ENCODE results near the gene CHST14. TPM values are rescaled to one million over a fixed set of nuclear protein-coding genes. Genes with fewer than 3 reads are reported as not detected.

Gene CHST14
- total and polyA plus RNA-seq, 2 donors (not counting 1 experiment from before 2014, with no cell fraction given) = 7.4 to 18.8 TPM

- Histone ChIP-seq H3K9me3 (ENCODE audit: control insufficient read depth, insufficient read depth, low read depth, low read length) (no peaks in the 10 kb centered on the region), H3K27ac (ENCODE audit: insufficient read depth, low read length) (no peak overlapping the region), H3K4me1 (ENCODE audit: control insufficient read depth, extremely low read depth, insufficient read depth, low read length) (no peaks in the 10 kb centered on the region), H4K20me1 (ENCODE audit: control insufficient read depth, extremely low read depth, insufficient read depth, low read length) (no peaks in the 10 kb centered on the region), H3K4me2 (ENCODE audit: extremely low read depth, insufficient read depth, low read length) (no peak overlapping the region), H3K79me2 (ENCODE audit: control insufficient read depth, insufficient read depth, low read length) (no peaks in the 10 kb centered on the region), H2AFZ (ENCODE audit: low read length) (no peak overlapping the region), H3K27me3 (ENCODE audit: control insufficient read depth, insufficient read depth, low read length) (peaks cover 21% of the 10 kb centered on the region), H3K36me3 (ENCODE audit: control insufficient read depth, insufficient read depth, low read length) (no peaks in the 10 kb centered on the region), H3K9ac (ENCODE audit: insufficient read depth, low read length) (no peak overlapping the region), H3K4me3 (replicated peaks in 1 of 4; ENCODE audit: control extremely low read depth in 1 of 4, insufficient read depth in 1 of 4, low read depth in 3 of 4, low read length in 4 of 4) (no peak overlapping the region)
- TF ChIP-seq, protein P1, sequence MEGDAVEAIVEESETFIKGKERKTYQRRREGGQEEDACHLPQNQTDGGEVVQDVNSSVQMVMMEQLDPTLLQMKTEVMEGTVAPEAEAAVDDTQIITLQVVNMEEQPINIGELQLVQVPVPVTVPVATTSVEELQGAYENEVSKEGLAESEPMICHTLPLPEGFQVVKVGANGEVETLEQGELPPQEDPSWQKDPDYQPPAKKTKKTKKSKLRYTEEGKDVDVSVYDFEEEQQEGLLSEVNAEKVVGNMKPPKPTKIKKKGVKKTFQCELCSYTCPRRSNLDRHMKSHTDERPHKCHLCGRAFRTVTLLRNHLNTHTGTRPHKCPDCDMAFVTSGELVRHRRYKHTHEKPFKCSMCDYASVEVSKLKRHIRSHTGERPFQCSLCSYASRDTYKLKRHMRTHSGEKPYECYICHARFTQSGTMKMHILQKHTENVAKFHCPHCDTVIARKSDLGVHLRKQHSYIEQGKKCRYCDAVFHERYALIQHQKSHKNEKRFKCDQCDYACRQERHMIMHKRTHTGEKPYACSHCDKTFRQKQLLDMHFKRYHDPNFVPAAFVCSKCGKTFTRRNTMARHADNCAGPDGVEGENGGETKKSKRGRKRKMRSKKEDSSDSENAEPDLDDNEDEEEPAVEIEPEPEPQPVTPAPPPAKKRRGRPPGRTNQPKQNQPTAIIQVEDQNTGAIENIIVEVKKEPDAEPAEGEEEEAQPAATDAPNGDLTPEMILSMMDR (conservative IDR thresholded peaks at IDR 0.05 in 1 of 2, IDR thresholded peaks at IDR 0.05 in 1 of 2; ENCODE audit: low read depth in 1 of 2, low read length in 2 of 2) = no peak
- no peak for TF ChIP-seq EZH2 (IDR thresholded peaks at IDR 0.05; ENCODE audit: low read length, missing control alignments)
- peak in 1 of 2 donors; percentile 59 for DNase-seq (ENCODE audit: low read depth in 2 of 2)
Measured at GRCh38 chr15:40493089-40493840, 22.5 kb downstream of the CHST14 start.

- no peaks in the 10 kb centered on the region for H3K36me3 ChIP-seq (ENCODE audit: control insufficient read depth, insufficient read depth, low read length)
- no peak overlapping the region for H3K4me3 ChIP-seq (replicated peaks in 1 of 4; ENCODE audit: control extremely low read depth in 1 of 4, insufficient read depth in 1 of 4, low read depth in 3 of 4, low read length in 4 of 4)
- H3K9ac ChIP-seq (ENCODE audit: insufficient read depth, low read length) = no peak overlapping the region
- H4K20me1 ChIP-seq (ENCODE audit: control insufficient read depth, extremely low read depth, insufficient read depth, low read length) = no peaks in the 10 kb centered on the region
- no peak for DNase-seq (ENCODE audit: low read depth in 2 of 2)
- H3K4me1 ChIP-seq (ENCODE audit: control insufficient read depth, extremely low read depth, insufficient read depth, low read length) = no peaks in the 10 kb centered on the region
- H3K9me3 ChIP-seq (ENCODE audit: control insufficient read depth, insufficient read depth, low read depth, low read length) = no peaks in the 10 kb centered on the region
- peaks cover 21% of the 10 kb centered on the region for H3K27me3 ChIP-seq (ENCODE audit: control insufficient read depth, insufficient read depth, low read length)
- no peak for TF ChIP-seq EZH2 (IDR thresholded peaks at IDR 0.05; ENCODE audit: low read length, missing control alignments)
- TF ChIP-seq, protein P1 (conservative IDR thresholded peaks at IDR 0.05 in 1 of 2, IDR thresholded peaks at IDR 0.05 in 1 of 2; ENCODE audit: low read depth in 1 of 2, low read length in 2 of 2) = no peak
- H3K79me2 ChIP-seq (ENCODE audit: control insufficient read depth, insufficient read depth, low read length) = no peaks in the 10 kb centered on the region
- H2AFZ ChIP-seq (ENCODE audit: low read length) = no peak overlapping the region
- H3K27ac ChIP-seq (ENCODE audit: insufficient read depth, low read length) = no peak overlapping the region
- H3K4me2 ChIP-seq (ENCODE audit: extremely low read depth, insufficient read depth, low read length) = no peak overlapping the region
Measured at GRCh38 chr15:40495516-40495915, 24.7 kb downstream of the CHST14 start.

DNA sequence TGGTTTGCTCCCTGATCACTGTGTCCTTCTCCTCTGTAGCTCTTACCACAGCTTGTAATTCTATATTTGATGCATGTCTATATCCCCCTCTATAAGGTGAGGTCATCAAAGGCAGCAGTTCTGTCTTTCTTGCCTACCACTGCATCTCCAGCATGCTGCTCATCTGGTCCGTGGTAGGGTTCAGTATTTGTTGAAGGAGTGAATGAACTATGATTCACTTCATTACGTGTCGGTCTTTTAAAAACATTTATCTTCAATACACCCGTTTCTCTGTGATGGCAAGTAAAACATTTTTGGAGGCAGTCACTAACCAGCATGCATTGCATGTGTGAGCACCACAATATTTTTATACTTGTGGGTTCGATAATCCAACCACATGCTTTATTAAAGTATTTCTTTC is 27.6 kb downstream of the CHST14 start:
- Histone ChIP-seq H3K9me3 (ENCODE audit: control insufficient read depth, insufficient read depth, low read depth, low read length) (no peaks in the 10 kb centered on the region), H2AFZ (ENCODE audit: low read length) (no peak overlapping the region), H3K4me3 (replicated peaks in 1 of 4; ENCODE audit: control extremely low read depth in 1 of 4, insufficient read depth in 1 of 4, low read depth in 3 of 4, low read length in 4 of 4) (no peak overlapping the region), H3K79me2 (ENCODE audit: control insufficient read depth, insufficient read depth, low read length) (no peaks in the 10 kb centered on the region), H3K9ac (ENCODE audit: insufficient read depth, low read length) (no peak overlapping the region), H3K36me3 (ENCODE audit: control insufficient read depth, insufficient read depth, low read length) (no peaks in the 10 kb centered on the region), H3K27me3 (ENCODE audit: control insufficient read depth, insufficient read depth, low read length) (peaks cover 17% of the 10 kb centered on the region), H4K20me1 (ENCODE audit: control insufficient read depth, extremely low read depth, insufficient read depth, low read length) (no peaks in the 10 kb centered on the region), H3K4me2 (ENCODE audit: extremely low read depth, insufficient read depth, low read length) (no peak overlapping the region), H3K27ac (ENCODE audit: insufficient read depth, low read length) (no peak overlapping the region), H3K4me1 (ENCODE audit: control insufficient read depth, extremely low read depth, insufficient read depth, low read length) (peaks cover 2% of the 10 kb centered on the region)
- no peak for TF ChIP-seq EZH2 (IDR thresholded peaks at IDR 0.05; ENCODE audit: low read length, missing control alignments)
- TF ChIP-seq, protein P1 (conservative IDR thresholded peaks at IDR 0.05 in 1 of 2, IDR thresholded peaks at IDR 0.05 in 1 of 2; ENCODE audit: low read depth in 1 of 2, low read length in 2 of 2) = no peak
- peak; percentile 45 to 80 for DNase-seq (ENCODE audit: low read depth in 2 of 2)

Measured in fibroblast of lung (primary cell).